ENCODE results near the gene CTCFL.

DNA sequence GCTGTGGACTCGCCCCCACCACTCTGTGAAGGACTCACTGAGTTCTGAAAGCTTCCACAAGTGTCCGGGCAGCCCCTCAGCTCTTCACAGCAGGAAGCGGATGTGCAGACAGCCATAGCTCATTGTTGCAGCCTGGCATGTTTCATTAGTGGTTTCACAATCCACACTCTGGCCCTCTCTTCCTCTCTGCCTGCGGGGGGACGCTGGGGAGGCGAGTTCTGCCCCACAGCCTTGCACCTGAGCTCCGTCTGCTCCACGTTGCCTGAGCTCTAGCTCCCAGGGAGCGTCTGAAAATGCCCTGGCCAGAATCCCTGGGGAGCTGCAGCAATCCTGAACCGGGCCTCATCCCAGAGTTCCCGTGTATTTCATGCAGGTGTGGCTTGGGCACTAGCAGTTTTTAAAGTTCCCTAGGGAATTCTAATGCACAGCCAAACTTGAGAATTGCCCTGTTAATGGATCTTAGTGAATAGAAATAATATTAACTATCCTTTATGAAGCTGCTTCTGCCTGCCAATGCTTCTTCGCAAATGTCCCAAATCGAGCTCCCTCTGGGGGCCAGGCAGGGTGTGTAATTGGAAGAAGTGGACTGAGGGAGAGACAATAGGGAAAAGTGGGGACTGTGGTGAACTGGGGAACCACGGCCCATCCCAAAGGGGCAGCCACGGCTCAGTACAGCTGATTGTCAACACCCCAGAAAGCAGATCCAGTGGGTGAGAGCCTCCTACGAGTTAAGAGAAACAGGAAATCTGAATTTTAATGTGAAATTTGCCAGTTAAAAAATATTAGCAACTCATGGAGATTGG, 51.5 kb downstream of the CTCFL start:
- TF ChIP-seq, protein P1, sequence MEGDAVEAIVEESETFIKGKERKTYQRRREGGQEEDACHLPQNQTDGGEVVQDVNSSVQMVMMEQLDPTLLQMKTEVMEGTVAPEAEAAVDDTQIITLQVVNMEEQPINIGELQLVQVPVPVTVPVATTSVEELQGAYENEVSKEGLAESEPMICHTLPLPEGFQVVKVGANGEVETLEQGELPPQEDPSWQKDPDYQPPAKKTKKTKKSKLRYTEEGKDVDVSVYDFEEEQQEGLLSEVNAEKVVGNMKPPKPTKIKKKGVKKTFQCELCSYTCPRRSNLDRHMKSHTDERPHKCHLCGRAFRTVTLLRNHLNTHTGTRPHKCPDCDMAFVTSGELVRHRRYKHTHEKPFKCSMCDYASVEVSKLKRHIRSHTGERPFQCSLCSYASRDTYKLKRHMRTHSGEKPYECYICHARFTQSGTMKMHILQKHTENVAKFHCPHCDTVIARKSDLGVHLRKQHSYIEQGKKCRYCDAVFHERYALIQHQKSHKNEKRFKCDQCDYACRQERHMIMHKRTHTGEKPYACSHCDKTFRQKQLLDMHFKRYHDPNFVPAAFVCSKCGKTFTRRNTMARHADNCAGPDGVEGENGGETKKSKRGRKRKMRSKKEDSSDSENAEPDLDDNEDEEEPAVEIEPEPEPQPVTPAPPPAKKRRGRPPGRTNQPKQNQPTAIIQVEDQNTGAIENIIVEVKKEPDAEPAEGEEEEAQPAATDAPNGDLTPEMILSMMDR (IDR thresholded peaks at IDR 0.05; ENCODE audit: low read depth, low read length, missing input control), result peak; percentile 27
- no peak for TF ChIP-seq EGR1 (IDR thresholded peaks at IDR 0.05; ENCODE audit: low read depth in 2 of 2)
- TF ChIP-seq YY1 (IDR thresholded peaks at IDR 0.05), result peak; percentile 52
- TF ChIP-seq FOXA1 (IDR thresholded peaks at IDR 0.05), result no peak
- TF ChIP-seq, protein P2, sequence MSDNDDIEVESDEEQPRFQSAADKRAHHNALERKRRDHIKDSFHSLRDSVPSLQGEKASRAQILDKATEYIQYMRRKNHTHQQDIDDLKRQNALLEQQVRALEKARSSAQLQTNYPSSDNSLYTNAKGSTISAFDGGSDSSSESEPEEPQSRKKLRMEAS (IDR thresholded peaks at IDR 0.05), result no peak
- TF ChIP-seq TAF1 (conservative IDR thresholded peaks at IDR 0.05), result no peak
- TF ChIP-seq RAD21 (IDR thresholded peaks at IDR 0.05), result peak; percentile 43 to 65

Measured in liver (tissue), 3 donors.